PC-9 (cell line): ENCODE results near the gene GPR137B.

Source experiments
- EZH2 ChIP-seq: fragments of 200-600 bp; sonication (generic); IDR thresholded peaks from 2 replicates; pipeline ENCODE4 v1.8.0; 2017; ENCODE audit warnings: antibody characterized with exemption, low read depth
- TF ChIP-seq, protein P1 (sequence below): fragments of 200-600 bp; sonication (generic); conservative IDR thresholded peaks from 2 replicates; pipeline ENCODE4 v1.6.1; 2017; ENCODE audit warnings: mixed run types, antibody characterized with exemption, mild to moderate bottlenecking, moderate library complexity

DNA sequence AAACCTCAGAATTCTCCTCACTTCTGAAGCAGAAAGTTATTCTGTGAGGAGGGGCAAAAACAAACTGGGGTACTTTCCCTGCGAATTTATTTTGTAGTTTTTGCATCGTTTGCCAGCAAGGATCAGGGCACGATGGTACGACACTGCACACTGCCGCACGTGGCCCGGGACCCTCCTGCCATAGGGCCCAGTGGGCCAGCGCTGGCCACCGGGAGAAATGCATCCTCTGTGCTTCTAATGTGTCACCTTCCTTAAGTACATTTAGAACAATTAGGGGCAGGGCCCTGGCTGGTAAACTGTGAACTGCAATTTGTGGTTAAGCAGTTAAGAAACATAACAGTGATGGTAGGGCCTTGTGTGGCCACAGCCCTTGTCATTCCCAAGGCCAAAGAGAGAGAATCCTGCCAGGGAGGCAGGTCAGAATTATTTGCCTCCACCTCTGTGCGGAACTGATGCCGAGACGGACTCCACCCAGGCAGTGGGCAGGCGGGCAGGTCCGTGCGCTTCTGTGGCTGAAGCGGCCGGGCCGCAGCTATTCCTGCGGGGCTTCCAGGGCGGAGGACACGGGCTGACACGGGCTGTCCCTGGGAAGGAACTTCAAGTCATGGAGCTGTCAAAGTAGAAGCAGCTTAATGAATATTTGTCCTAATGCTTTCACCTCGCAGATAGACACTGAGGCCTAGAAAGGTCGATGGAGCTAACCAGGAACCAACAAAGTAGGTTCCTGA lies 12.5 kb downstream of the GPR137B start:
- TF ChIP-seq, protein P1, sequence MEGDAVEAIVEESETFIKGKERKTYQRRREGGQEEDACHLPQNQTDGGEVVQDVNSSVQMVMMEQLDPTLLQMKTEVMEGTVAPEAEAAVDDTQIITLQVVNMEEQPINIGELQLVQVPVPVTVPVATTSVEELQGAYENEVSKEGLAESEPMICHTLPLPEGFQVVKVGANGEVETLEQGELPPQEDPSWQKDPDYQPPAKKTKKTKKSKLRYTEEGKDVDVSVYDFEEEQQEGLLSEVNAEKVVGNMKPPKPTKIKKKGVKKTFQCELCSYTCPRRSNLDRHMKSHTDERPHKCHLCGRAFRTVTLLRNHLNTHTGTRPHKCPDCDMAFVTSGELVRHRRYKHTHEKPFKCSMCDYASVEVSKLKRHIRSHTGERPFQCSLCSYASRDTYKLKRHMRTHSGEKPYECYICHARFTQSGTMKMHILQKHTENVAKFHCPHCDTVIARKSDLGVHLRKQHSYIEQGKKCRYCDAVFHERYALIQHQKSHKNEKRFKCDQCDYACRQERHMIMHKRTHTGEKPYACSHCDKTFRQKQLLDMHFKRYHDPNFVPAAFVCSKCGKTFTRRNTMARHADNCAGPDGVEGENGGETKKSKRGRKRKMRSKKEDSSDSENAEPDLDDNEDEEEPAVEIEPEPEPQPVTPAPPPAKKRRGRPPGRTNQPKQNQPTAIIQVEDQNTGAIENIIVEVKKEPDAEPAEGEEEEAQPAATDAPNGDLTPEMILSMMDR, result no peak
- TF ChIP-seq EZH2, result no peak
